H1 (cell line): ENCODE measurements around the gene ARMH3. TPM values are rescaled to one million over a fixed set of nuclear protein-coding genes. Genes with fewer than 3 reads are reported as not detected.

ENCODE experiments used
- CTCF ChIA-PET: fragments of 300-600 bp; sonication (Branson Sonifier 250); formaldehyde crosslinking; loops from one replicate; lab custom pipeline; 2021; ENCODE audit not compliant: partially characterized antibody; lab: Charles Lee
- POLR2A ChIA-PET: fragments of 300-600 bp; sonication (Branson Sonifier 250); formaldehyde crosslinking; loops from one replicate; lab custom pipeline; 2021; ENCODE audit warnings: inconsistent platforms; ENCODE audit not compliant: partially characterized antibody; lab: Charles Lee
- DNase-seq, 2 experiments: peaks; one replicate each; pipeline versions ENCODE4 v3.0.0 to v3.0.0-alpha.2; 2010 to 2022; ENCODE audit warnings: low spot score in 2 of 2, low read depth in 1 of 2, mixed read lengths in 1 of 2
- FAIRE-seq: peaks from 2 replicates; lab custom pipeline; 2011; peaks lifted over from hg19 to GRCh38; lab: Jason Lieb, UNC
- H2AFZ ChIP-seq: 2 replicates; pipeline ENCODE4 v1.8.1; 2012; ENCODE audit warnings: low read length, inconsistent platforms
- H2AK5ac ChIP-seq: 2 replicates; pipeline ENCODE4 v1.6.1; 2013; ENCODE audit warnings: low read depth, low read length
- H2BK120ac ChIP-seq: replicated peaks from 2 replicates; pipeline ENCODE3; 2013; ENCODE audit warnings: low read depth, low read length, inconsistent platforms
- H2BK12ac ChIP-seq: 2 replicates; pipeline ENCODE4 v1.6.1; 2013; ENCODE audit warnings: low read depth, low read length
- H2BK15ac ChIP-seq: 2 replicates; pipeline ENCODE4 v1.6.1; 2013; ENCODE audit warnings: low read length
- H2BK20ac ChIP-seq: 2 replicates; pipeline ENCODE4 v1.6.1; 2013; ENCODE audit warnings: low read length
- H2BK5ac ChIP-seq: 2 replicates; pipeline ENCODE4 v1.6.1; 2013; ENCODE audit warnings: low read depth, low read length
- H3K14ac ChIP-seq: 2 replicates; pipeline ENCODE4 v1.6.1; 2013; ENCODE audit warnings: inconsistent platforms; ENCODE audit not compliant: insufficient read length
- H3K18ac ChIP-seq: 2 replicates; pipeline ENCODE4 v1.6.1; 2013; ENCODE audit warnings: low read length; ENCODE audit errors: extremely low read depth
- H3K23ac ChIP-seq: 2 replicates; pipeline ENCODE4 v1.6.1; 2013; ENCODE audit warnings: inconsistent platforms; ENCODE audit not compliant: insufficient read length
- H3K23me2 ChIP-seq: 2 replicates; pipeline ENCODE4 v1.6.1; 2013; ENCODE audit warnings: low read depth, low read length
- H3K27ac ChIP-seq: 2 replicates; pipeline ENCODE4 v1.6.1; 2011; ENCODE audit warnings: low read depth, low read length, inconsistent platforms
- H3K27me3 ChIP-seq, 4 experiments: replicated peaks in 1 of 4; 1 replicate in 1 of 4; 2 replicates in 3 of 4; pipeline versions ENCODE4 v1.6.1 to v1.8.1; 2011 to 2013; ENCODE audit warnings: low read length in 3 of 4, mild to moderate bottlenecking in 3 of 4, inconsistent platforms in 2 of 4, mixed read lengths in 2 of 4, moderate library complexity in 1 of 4; ENCODE audit not compliant: control insufficient read depth in 3 of 4, insufficient read depth in 3 of 4; ENCODE audit errors: extremely low read depth in 1 of 4
- H3K36me3 ChIP-seq, 4 experiments: 2 replicates each; pipeline versions ENCODE4 v1.6.1 to v1.8.1; 2011 to 2013; ENCODE audit warnings: mild to moderate bottlenecking in 4 of 4, low read length in 3 of 4, moderate library complexity in 2 of 4, control low read depth in 1 of 4, inconsistent platforms in 1 of 4; ENCODE audit not compliant: insufficient read depth in 4 of 4, control insufficient read depth in 2 of 4
- H3K4ac ChIP-seq: replicated peaks from 2 replicates; pipeline ENCODE3; 2013; ENCODE audit warnings: low read length, low read depth, mixed read lengths, inconsistent platforms; ENCODE audit not compliant: insufficient read length
- H3K4me1 ChIP-seq, 4 experiments: replicated peaks in 1 of 4; 1 replicate in 1 of 4; 2 replicates in 3 of 4; pipeline versions ENCODE4 v1.6.1 to v1.8.1; 2011 to 2013; ENCODE audit warnings: low read length in 3 of 4, inconsistent platforms in 2 of 4, mixed read lengths in 1 of 4; ENCODE audit not compliant: insufficient read depth in 4 of 4, control insufficient read depth in 3 of 4
- H3K4me2 ChIP-seq, 2 experiments: 2 replicates each; pipeline versions ENCODE4 v1.6.1 to v1.8.1; 2011 to 2013; ENCODE audit warnings: low read depth in 2 of 2, low read length in 2 of 2, control low read depth in 1 of 2, inconsistent platforms in 1 of 2, mild to moderate bottlenecking in 1 of 2; ENCODE audit not compliant: insufficient read depth in 1 of 2
- H3K4me3 ChIP-seq, 4 experiments: fragments of 200-600, 300-600 bp in 1 of 4; sonication (generic), shearing (Covaris generic), sonication (Bioruptor Twin) in 1 of 4; 2 replicates each; pipeline versions ENCODE4 v1.5.1 to v1.8.1; 2011 to 2016; ENCODE audit warnings: low read length in 4 of 4, low read depth in 3 of 4, control low read depth in 2 of 4, inconsistent platforms in 2 of 4, mild to moderate bottlenecking in 2 of 4, mixed read lengths in 1 of 4, moderate library complexity in 1 of 4; ENCODE audit not compliant: insufficient read depth in 2 of 4; ENCODE audit errors: extremely low read depth in 1 of 4
- H3K56ac ChIP-seq: replicated peaks from 2 replicates; pipeline ENCODE3; 2013; ENCODE audit warnings: low read depth, mild to moderate bottlenecking, mixed read lengths, low read length, inconsistent platforms; ENCODE audit not compliant: insufficient read length
- H3K79me1 ChIP-seq: 2 replicates; pipeline ENCODE4 v1.6.1; 2013; ENCODE audit warnings: low read depth, low read length, control low read depth
- H3K79me2 ChIP-seq, 2 experiments: 2 replicates each; pipeline versions ENCODE4 v1.6.1 to v1.8.1; 2012 to 2013; ENCODE audit warnings: low read length in 2 of 2, mild to moderate bottlenecking in 2 of 2, inconsistent platforms in 1 of 2; ENCODE audit not compliant: insufficient read depth in 2 of 2, control insufficient read depth in 1 of 2
- H3K9ac ChIP-seq, 4 experiments: replicated peaks in 1 of 4; 1 replicate in 1 of 4; 2 replicates in 3 of 4; pipeline versions ENCODE4 v1.6.1 to v1.8.1; 2011 to 2013; ENCODE audit warnings: low read depth in 3 of 4, low read length in 3 of 4, control low read depth in 2 of 4, mild to moderate bottlenecking in 2 of 4, moderate library complexity in 2 of 4, inconsistent platforms in 1 of 4; ENCODE audit errors: extremely low read depth in 1 of 4
- H3K9me3 ChIP-seq, 2 experiments: 2 replicates each; pipeline versions ENCODE4 v1.6.1 to v1.8.1; 2012 to 2013; ENCODE audit warnings: mild to moderate bottlenecking in 2 of 2, moderate library complexity in 2 of 2, control low read depth in 1 of 2, inconsistent platforms in 1 of 2, low read depth in 1 of 2, low read length in 1 of 2, mixed read lengths in 1 of 2; ENCODE audit not compliant: insufficient read depth in 2 of 2
- H4K20me1 ChIP-seq, 2 experiments: replicated peaks in 1 of 2; 2 replicates each; pipeline versions ENCODE3 to v1.8.1; 2011 to 2013; ENCODE audit warnings: inconsistent platforms in 2 of 2, low read length in 2 of 2, mild to moderate bottlenecking in 1 of 2; ENCODE audit not compliant: insufficient read depth in 2 of 2, control insufficient read depth in 1 of 2
- H4K5ac ChIP-seq: 2 replicates; pipeline ENCODE4 v1.6.1; 2013; ENCODE audit warnings: low read length, low read depth, mixed read lengths, inconsistent platforms; ENCODE audit not compliant: insufficient read length
- H4K8ac ChIP-seq: 2 replicates; pipeline ENCODE4 v1.8.0; 2013; ENCODE audit warnings: mild to moderate bottlenecking, moderate library complexity, low read length, inconsistent platforms; ENCODE audit not compliant: insufficient read depth; ENCODE audit errors: extremely low read depth
- H4K91ac ChIP-seq: replicated peaks from 2 replicates; pipeline ENCODE3; 2013; ENCODE audit warnings: low read length, mixed read lengths, inconsistent platforms; ENCODE audit not compliant: insufficient read length
- BRCA1 ChIP-seq: IDR thresholded peaks from 2 replicates; pipeline ENCODE4 v1.6.1; 2012; ENCODE audit warnings: low read depth, low read length, improper control_type of control experiment
- CHD1 ChIP-seq: IDR thresholded peaks from 2 replicates; pipeline ENCODE4 v1.6.1; 2012; ENCODE audit warnings: low read depth, low read length, improper control_type of control experiment
- JUND ChIP-seq: IDR thresholded peaks from 2 replicates; pipeline ENCODE4 v1.6.1; 2011; ENCODE audit warnings: mild to moderate bottlenecking, improper control_type of control experiment, low read length
- KDM1A ChIP-seq: fragments of 200-600, 300-600 bp; sonication (generic); IDR thresholded peaks from 2 replicates; pipeline ENCODE4 v1.7.1; 2016; ENCODE audit warnings: mild to moderate bottlenecking, low read length, borderline replicate concordance
- KDM5A ChIP-seq: fragments of 200-600 bp; IDR thresholded peaks from 2 replicates; pipeline ENCODE4 v1.7.1; 2012; ENCODE audit warnings: mild to moderate bottlenecking, low read length, inconsistent platforms, mixed read lengths
- PHF8 ChIP-seq: fragments of 200-600 bp; sonication (generic); conservative IDR thresholded peaks from 2 replicates; pipeline ENCODE4 v1.7.1; 2012; ENCODE audit warnings: low read depth, mild to moderate bottlenecking, inconsistent platforms, low read length, moderate library complexity
- SP4 ChIP-seq: IDR thresholded peaks from 2 replicates; pipeline ENCODE4 v1.6.1; 2012; ENCODE audit warnings: low read length, inconsistent platforms
- WGBS, 2 experiments: shearing (Covaris generic) in 1 of 2; methylation state at CpG; one replicate each; pipeline versions ENCODE4 v1.1.6 to v1.1.7; 2013 to 2015; ENCODE audit warnings: low lambda C conversion rate in 2 of 2, mixed read lengths in 2 of 2, inconsistent platforms in 1 of 2, low coverage in 1 of 2, missing lambda C conversion rate in 1 of 2; ENCODE audit not compliant: insufficient replicate concordance in 2 of 2, insufficient coverage in 1 of 2, insufficient read length in 1 of 2; ENCODE audit errors: extremely low coverage in 1 of 2, missing lambda C conversion rate in 1 of 2; 5-methylcytosine and 5-hydroxymethylcytosine counted together
- polyA plus RNA-seq, 7 experiments: library from polyadenylated mRNA; depleted of rRNA in 3 of 7; stranded (reverse) in 5 of 7; unstranded in 2 of 7; fragments of >200 nt in 5 of 7; fragments of 200-250 nt in 2 of 7; gene quantifications; 1 replicate in 5 of 7; 2 replicates in 1 of 7; 4 replicates in 1 of 7; pipeline versions ENCODE4 v1.2.1 to v1.2.3, GENCODE V29; 2011 to 2013; ENCODE audit warnings: missing spikeins in 2 of 7, mixed read lengths in 2 of 7
- total RNA-seq: library from RNA; stranded (reverse); fragmentation: NEBNext Ultra II Directional; extraction: Animal tissue kit (Norgen Biotek cat#: 25700); gene quantifications from 2 replicates; pipeline ENCODE4 v1.2.1, GENCODE V29; 2021
- TF ChIP-seq, protein P1 (sequence below): IDR thresholded peaks from 2 replicates; pipeline ENCODE4 v1.6.1; 2011; ENCODE audit warnings: low read depth, mild to moderate bottlenecking, low read length; ENCODE audit not compliant: insufficient read depth

ARMH3 gene
- total and polyA plus RNA-seq, 2 of the 8 experiments (the other 6 are each of a cell fraction or from before 2014, with no cell fraction given): 11.6 to 18.3 TPM

DNA sequence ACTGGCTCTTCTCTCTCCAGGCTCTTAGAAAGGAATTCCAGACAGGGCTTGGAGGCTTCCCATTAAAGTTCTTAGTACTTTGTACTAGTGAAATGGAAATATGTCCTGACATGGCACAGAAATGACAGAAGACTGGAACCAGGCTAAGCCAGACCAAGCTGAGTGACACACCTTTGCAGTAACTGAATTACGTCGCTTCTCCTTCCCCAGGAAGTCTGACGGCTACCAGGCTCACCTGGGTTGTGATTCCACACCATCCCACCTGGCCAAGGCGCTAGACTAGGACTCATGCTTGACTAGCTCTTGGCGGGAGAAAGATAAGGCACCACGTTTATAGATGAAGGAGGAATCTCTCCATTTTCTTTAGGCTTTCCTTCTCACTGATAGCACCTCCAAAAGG, 161.7 kb downstream of the ARMH3 start:
- Histone ChIP-seq H3K27ac (no peak overlapping the region), H2BK12ac (no peak overlapping the region), H2AFZ (no peak overlapping the region), H4K20me1 (no peaks in the 10 kb centered on the region), H3K56ac (no peak overlapping the region), H3K4me3 (no peak overlapping the region), H3K23me2 (no peaks in the 10 kb centered on the region), H4K5ac (no peak overlapping the region), H3K79me2 (no peaks in the 10 kb centered on the region), H2BK15ac (no peak overlapping the region), H2BK5ac (no peak overlapping the region), H3K23ac (no peak overlapping the region), H3K79me1 (no peaks in the 10 kb centered on the region), H3K9ac (no peak overlapping the region), H2BK20ac (no peak overlapping the region), H3K14ac (no peak overlapping the region), H3K18ac (no peak overlapping the region), H3K27me3 (no peaks in the 10 kb centered on the region), H2BK120ac (no peak overlapping the region), H3K36me3 (no peaks in the 10 kb centered on the region), H2AK5ac (no peak overlapping the region), H3K4ac (no peak overlapping the region), H4K8ac (no peak overlapping the region), H3K9me3 (no peaks in the 10 kb centered on the region), H3K4me1 (no peaks in the 10 kb centered on the region), H4K91ac (no peak overlapping the region), H3K4me2 (no peak overlapping the region)
- no peak for DNase-seq
- ChIA-PET POLR2A (no interaction called here), CTCF (interaction anchor here (1.1 to 16.8 kb wide), 2 partner anchors 53 to 115 kb away, joined by 5 to 210 read pairs; no protein-coding TSS in a partner anchor)
- TF ChIP-seq, protein P1, sequence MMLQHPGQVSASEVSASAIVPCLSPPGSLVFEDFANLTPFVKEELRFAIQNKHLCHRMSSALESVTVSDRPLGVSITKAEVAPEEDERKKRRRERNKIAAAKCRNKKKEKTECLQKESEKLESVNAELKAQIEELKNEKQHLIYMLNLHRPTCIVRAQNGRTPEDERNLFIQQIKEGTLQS: no peak
- TF ChIP-seq BRCA1 (no peak), KDM1A (no peak), CHD1 (no peak), KDM5A (no peak), PHF8 (no peak), SP4 (no peak), JUND (no peak)
- WGBS, 2 experiments: 89% methylated on average over 6 of the region's 6 CpGs; no CpG with 5 or more reads in 1 of the 2 experiments
- FAIRE-seq: no peak
